MM.1S (cell line): Measurements from ENCODE around the gene RPS6KC1.

ENCODE experiments used
- DNase-seq: peaks from one replicate; pipeline ENCODE4 v3.0.0-alpha.2; 2015
- H2AFZ ChIP-seq: fragments of 300-600 bp; sonication (generic); 2 replicates; pipeline ENCODE4 v1.6.0; 2016; ENCODE audit warnings: antibody characterized with exemption, low read length
- H3F3A ChIP-seq: fragments of 300-600 bp; sonication (generic); 2 replicates; pipeline ENCODE4 v1.6.1; 2016; ENCODE audit warnings: mild to moderate bottlenecking, antibody characterized with exemption, low read length, moderate library complexity, mixed read lengths; ENCODE audit not compliant: insufficient read depth
- H3K27ac ChIP-seq: fragments of 300-600 bp; sonication (generic); 2 replicates; pipeline ENCODE4 v1.5.1; 2016; ENCODE audit warnings: mild to moderate bottlenecking, low read length
- H3K27me3 ChIP-seq: fragments of 300-600 bp; sonication (generic); replicated peaks from 2 replicates; pipeline ENCODE4 v1.6.0; 2016; ENCODE audit warnings: low read length; ENCODE audit not compliant: insufficient read depth
- H3K36me3 ChIP-seq: fragments of 300-600 bp; sonication (generic); replicated peaks from 2 replicates; pipeline ENCODE4 v1.6.1; 2016; ENCODE audit warnings: mild to moderate bottlenecking, low read length, mixed read lengths; ENCODE audit not compliant: insufficient read depth
- H3K4me1 ChIP-seq: fragments of 300-600 bp; sonication (generic); 2 replicates; pipeline ENCODE4 v1.6.1; 2016; ENCODE audit warnings: low read length, mixed read lengths
- H3K4me2 ChIP-seq: fragments of 300-600 bp; sonication (generic); 2 replicates; pipeline ENCODE4 v1.6.0; 2016; ENCODE audit warnings: low read depth, low read length
- H3K4me3 ChIP-seq: fragments of 300-600 bp; sonication (generic); 2 replicates; pipeline ENCODE4 v1.5.1; 2016; ENCODE audit warnings: low read length, mixed read lengths
- H3K79me2 ChIP-seq: fragments of 300-600 bp; sonication (generic); 2 replicates; pipeline ENCODE4 v1.6.1; 2016; ENCODE audit warnings: mixed run types, low read length, mixed read lengths
- H3K9ac ChIP-seq: fragments of 300-600 bp; sonication (generic); 2 replicates; pipeline ENCODE4 v1.6.1; 2016; ENCODE audit warnings: low read length, mixed read lengths
- H3K9me2 ChIP-seq: fragments of 300-600 bp; sonication (generic); replicated peaks from 2 replicates; pipeline ENCODE4 v1.6.1; 2016; ENCODE audit warnings: mild to moderate bottlenecking, low read length, mixed read lengths; ENCODE audit not compliant: insufficient read depth
- H3K9me3 ChIP-seq: fragments of 300-600 bp; sonication (generic); replicated peaks from 2 replicates; pipeline ENCODE4 v1.6.1; 2016; ENCODE audit warnings: mild to moderate bottlenecking, low read length, mixed read lengths; ENCODE audit not compliant: insufficient read depth
- H4K20me1 ChIP-seq: fragments of 300-600 bp; sonication (generic); 2 replicates; pipeline ENCODE4 v1.6.1; 2016; ENCODE audit warnings: mild to moderate bottlenecking, low read length, moderate library complexity, mixed read lengths; ENCODE audit not compliant: insufficient read depth
- EZH2 ChIP-seq: fragments of 300-600 bp; sonication (generic); optimal IDR thresholded peaks from 2 replicates; pipeline ENCODE3; 2017; ENCODE audit warnings: low read depth, mild to moderate bottlenecking, antibody characterized with exemption, low read length, mixed read lengths
- EZH2phosphoT487 ChIP-seq: fragments of 300-600 bp; sonication (generic); IDR thresholded peaks from 2 replicates; pipeline ENCODE4 v1.6.1; 2018; ENCODE audit warnings: antibody characterized with exemption, low read length
- TF ChIP-seq, protein P1 (sequence below): fragments of 300-600 bp; sonication (generic); IDR thresholded peaks from 2 replicates; pipeline ENCODE4 v1.5.1; 2016; ENCODE audit warnings: antibody characterized with exemption, low read length, mixed read lengths

The RPS6KC1 gene

DNA sequence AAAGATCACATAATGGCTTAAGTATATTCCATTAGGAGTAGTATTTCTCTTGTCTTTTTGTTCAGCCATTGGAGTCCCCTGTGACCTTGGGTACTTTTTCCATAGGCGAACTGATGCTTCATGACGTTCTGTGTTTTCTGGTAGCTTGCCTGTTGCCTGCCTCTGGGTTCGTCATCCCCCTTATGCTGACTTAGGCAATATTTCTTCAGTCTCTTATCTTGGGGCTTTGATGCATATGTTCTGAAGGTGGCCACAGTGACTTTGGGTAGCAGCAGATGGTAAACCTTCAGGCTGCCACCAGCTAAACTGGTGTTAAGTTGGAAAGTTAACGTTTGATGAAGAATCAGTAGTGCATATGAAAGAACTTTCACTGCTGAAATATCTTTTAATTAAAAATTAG lies 170.2 kb downstream of the RPS6KC1 start:
- Histone ChIP-seq H3K4me2 (no peak overlapping the region), H3K4me3 (no peak overlapping the region), H3K79me2 (no peaks in the 10 kb centered on the region), H3K27me3 (no peaks in the 10 kb centered on the region), H3K9me3 (no peaks in the 10 kb centered on the region), H3K9ac (no peak overlapping the region), H3K27ac (no peak overlapping the region), H4K20me1 (no peaks in the 10 kb centered on the region), H3K4me1 (no peaks in the 10 kb centered on the region), H3K9me2 (no peaks in the 10 kb centered on the region), H2AFZ (no peak overlapping the region), H3K36me3 (no peaks in the 10 kb centered on the region), H3F3A (no peaks in the 10 kb centered on the region)
- no peak for TF ChIP-seq EZH2
- TF ChIP-seq EZH2phosphoT487 = no peak
- TF ChIP-seq, protein P1, sequence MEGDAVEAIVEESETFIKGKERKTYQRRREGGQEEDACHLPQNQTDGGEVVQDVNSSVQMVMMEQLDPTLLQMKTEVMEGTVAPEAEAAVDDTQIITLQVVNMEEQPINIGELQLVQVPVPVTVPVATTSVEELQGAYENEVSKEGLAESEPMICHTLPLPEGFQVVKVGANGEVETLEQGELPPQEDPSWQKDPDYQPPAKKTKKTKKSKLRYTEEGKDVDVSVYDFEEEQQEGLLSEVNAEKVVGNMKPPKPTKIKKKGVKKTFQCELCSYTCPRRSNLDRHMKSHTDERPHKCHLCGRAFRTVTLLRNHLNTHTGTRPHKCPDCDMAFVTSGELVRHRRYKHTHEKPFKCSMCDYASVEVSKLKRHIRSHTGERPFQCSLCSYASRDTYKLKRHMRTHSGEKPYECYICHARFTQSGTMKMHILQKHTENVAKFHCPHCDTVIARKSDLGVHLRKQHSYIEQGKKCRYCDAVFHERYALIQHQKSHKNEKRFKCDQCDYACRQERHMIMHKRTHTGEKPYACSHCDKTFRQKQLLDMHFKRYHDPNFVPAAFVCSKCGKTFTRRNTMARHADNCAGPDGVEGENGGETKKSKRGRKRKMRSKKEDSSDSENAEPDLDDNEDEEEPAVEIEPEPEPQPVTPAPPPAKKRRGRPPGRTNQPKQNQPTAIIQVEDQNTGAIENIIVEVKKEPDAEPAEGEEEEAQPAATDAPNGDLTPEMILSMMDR = no peak
- DNase-seq = no peak

DNA sequence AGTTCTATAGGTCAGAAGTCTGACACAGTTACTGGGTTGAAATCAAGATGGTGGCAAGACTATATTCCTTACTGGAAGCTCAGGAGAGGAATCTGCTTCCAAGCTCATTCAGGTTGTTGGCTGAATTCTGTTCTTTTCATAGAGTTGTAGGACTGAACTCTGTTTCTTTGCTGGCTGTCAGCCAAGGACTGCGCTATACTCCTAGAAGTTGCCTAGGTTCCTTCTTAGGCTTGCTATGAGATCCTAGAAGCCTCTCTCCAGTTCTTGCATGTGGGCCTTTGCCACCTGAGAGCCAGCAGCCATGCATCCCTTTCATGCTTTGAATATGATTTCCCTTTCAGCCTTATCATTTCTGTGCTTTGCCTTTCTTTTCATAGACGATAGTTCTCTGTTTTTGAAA lies 176.4 kb downstream of the RPS6KC1 start:
- TF ChIP-seq, protein P1 = no peak
- TF ChIP-seq EZH2 (no peak), EZH2phosphoT487 (no peak)
- Histone ChIP-seq H2AFZ (no peak overlapping the region), H4K20me1 (no peaks in the 10 kb centered on the region), H3K9me3 (no peaks in the 10 kb centered on the region; the same call in 1 of the 2 replicates), H3K4me3 (no peak overlapping the region), H3K79me2 (no peaks in the 10 kb centered on the region), H3F3A (no peaks in the 10 kb centered on the region), H3K9me2 (no peaks in the 10 kb centered on the region), H3K27ac (no peak overlapping the region), H3K4me2 (no peak overlapping the region), H3K27me3 (no peaks in the 10 kb centered on the region), H3K9ac (no peak overlapping the region), H3K4me1 (no peaks in the 10 kb centered on the region), H3K36me3 (no peaks in the 10 kb centered on the region)
- no peak for DNase-seq

DNA sequence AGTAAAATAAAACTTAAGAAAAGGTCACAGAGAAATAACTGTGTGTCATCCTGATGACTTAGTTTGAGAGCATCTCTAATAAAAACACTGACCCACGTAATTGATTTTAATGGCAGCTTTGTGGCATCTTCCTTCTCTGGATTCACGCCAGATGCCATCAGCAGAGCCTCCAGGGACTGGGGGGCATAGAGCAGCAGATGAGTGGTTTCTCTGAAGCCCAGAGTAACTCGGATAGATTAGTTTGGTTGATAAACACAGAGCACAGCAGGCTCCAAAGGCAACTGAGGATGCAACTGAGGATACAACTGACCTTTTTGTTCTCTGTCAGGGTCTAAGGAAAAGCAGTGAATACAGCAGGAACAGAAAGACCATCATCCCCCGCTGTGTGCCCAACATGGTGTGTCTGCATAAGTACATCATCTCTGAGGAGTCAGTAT lies 180.8 kb downstream of the RPS6KC1 start:
- Histone ChIP-seq H3F3A (no peaks in the 10 kb centered on the region), H3K27me3 (no peaks in the 10 kb centered on the region), H3K4me1 (no peaks in the 10 kb centered on the region), H4K20me1 (no peaks in the 10 kb centered on the region), H3K27ac (no peak overlapping the region), H3K4me3 (no peak overlapping the region), H3K9me2 (no peaks in the 10 kb centered on the region), H3K36me3 (no peaks in the 10 kb centered on the region), H3K4me2 (no peak overlapping the region), H3K9ac (no peak overlapping the region), H3K9me3 (no peaks in the 10 kb centered on the region; the same call in 1 of the 2 replicates), H3K79me2 (no peaks in the 10 kb centered on the region), H2AFZ (no peak overlapping the region)
- TF ChIP-seq EZH2 (no peak), EZH2phosphoT487 (no peak)
- TF ChIP-seq, protein P1 = no peak
- DNase-seq = no peak
